ENCODE data around the gene UROS.

UROS gene

DNA sequence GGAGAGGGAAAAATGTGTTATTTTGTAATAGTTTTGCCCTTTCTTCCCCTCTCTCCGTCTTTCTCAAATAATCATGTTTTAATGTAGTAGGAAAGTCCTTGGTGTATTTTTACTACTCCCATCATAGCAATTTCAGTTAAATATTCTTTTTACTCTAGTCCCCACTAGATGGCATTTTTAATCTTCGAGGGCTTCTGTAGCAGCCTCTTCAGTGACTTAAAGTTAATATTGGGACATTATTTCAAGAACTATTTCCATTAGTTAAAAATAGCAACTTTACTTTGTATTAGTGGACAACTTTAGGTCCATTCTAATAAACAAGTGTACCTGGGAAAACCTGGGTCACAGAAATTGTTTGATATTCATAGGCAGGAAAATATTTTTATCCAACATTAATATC is 80.6 kb downstream of the UROS start:
- H3K27ac Mint-ChIP-seq, result no peak overlapping the region
- ATAC-seq (ENCODE audit: low read depth) (no peak), DNase-seq (ENCODE audit: low spot score in 2 of 2) (no peak)
- no peaks in the 10 kb centered on the region for H3K4me1 Mint-ChIP-seq
- no peaks in the 10 kb centered on the region for H3K27me3 Mint-ChIP-seq
- H3K4me3 Mint-ChIP-seq, result no peak overlapping the region
- H3K9me3 Mint-ChIP-seq, result no peaks in the 10 kb centered on the region
- H3K36me3 Mint-ChIP-seq, result peaks cover 55% of the 10 kb centered on the region

GRCh38 chr10:125739994-125740679 is 82.9 kb downstream of the UROS start:
- no peak overlapping the region for H3K4me3 Mint-ChIP-seq
- DNase-seq (ENCODE audit: low spot score in 2 of 2) (no peak), ATAC-seq (ENCODE audit: low read depth) (no peak)
- no peaks in the 10 kb centered on the region for H3K27me3 Mint-ChIP-seq
- H3K9me3 Mint-ChIP-seq, result no peaks in the 10 kb centered on the region
- peaks cover 58% of the 10 kb centered on the region for H3K36me3 Mint-ChIP-seq
- H3K27ac Mint-ChIP-seq, result no peak overlapping the region
- no peaks in the 10 kb centered on the region for H3K4me1 Mint-ChIP-seq
